SK-N-SH (cell line): ENCODE results near the gene GPR161. TPM values are rescaled to one million over a fixed set of nuclear protein-coding genes. Genes with fewer than 3 reads are reported as not detected.

Experiments
- CTCF ChIA-PET: fragments of 300-600, 350-600 bp; formaldehyde crosslinking; extraction: SDS; loops from one replicate; lab custom pipeline; 2021; lab: Yijun Ruan, JAX
- POLR2A ChIA-PET: fragments of 350-600 bp; sonication (Branson Sonifier 250); formaldehyde crosslinking; extraction: SDS; loops from one replicate; lab custom pipeline; 2020; ENCODE audit warnings: antibody characterized with exemption, inconsistent platforms; lab: Yijun Ruan, JAX
- DNase-seq: peaks from one replicate; pipeline ENCODE4 v3.0.0; 2012
- H2AFZ ChIP-seq: fragments of 200-600 bp; sonication (generic); 2 replicates; pipeline ENCODE4 v1.8.1; 2016; ENCODE audit warnings: antibody characterized with exemption, mild to moderate bottlenecking, low read depth
- H3F3A ChIP-seq: fragments of 200-600 bp; sonication (generic); replicated peaks from 2 replicates; pipeline ENCODE3; 2016; ENCODE audit warnings: antibody characterized with exemption, mild to moderate bottlenecking; ENCODE audit not compliant: insufficient read depth
- H3K27ac ChIP-seq, 2 experiments: fragments of 200-500 bp in 1 of 2; fragments of 200-600 bp in 1 of 2; sonication (Bioruptor generic) in 1 of 2; sonication (generic), shearing (Covaris generic) in 1 of 2; 2 replicates each; pipeline versions ENCODE4 v1.5.1 to v1.6.1; 2014 to 2016; ENCODE audit warnings: low read depth in 2 of 2, inconsistent platforms in 1 of 2, low read length in 1 of 2, mild to moderate bottlenecking in 1 of 2, mixed read lengths in 1 of 2
- H3K27me3 ChIP-seq: fragments of 200-600 bp; sonication (generic), shearing (Covaris generic); 2 replicates; pipeline ENCODE4 v1.6.1; 2016; ENCODE audit warnings: mixed run types; ENCODE audit not compliant: insufficient read depth
- H3K36me3 ChIP-seq, 2 experiments: fragments of 200-500 bp in 1 of 2; fragments of 200-600 bp in 1 of 2; sonication (Bioruptor generic) in 1 of 2; sonication (generic) in 1 of 2; replicated peaks in 1 of 2; 2 replicates each; pipeline versions ENCODE3 to v1.5.1; 2014 to 2016; ENCODE audit warnings: low read length in 1 of 2, mild to moderate bottlenecking in 1 of 2; ENCODE audit not compliant: insufficient read depth in 2 of 2, control insufficient read depth in 1 of 2
- H3K4me1 ChIP-seq, 2 experiments: fragments of 200-500 bp in 1 of 2; fragments of 200-600 bp in 1 of 2; sonication (Bioruptor generic) in 1 of 2; sonication (generic), shearing (Covaris generic) in 1 of 2; 2 replicates each; pipeline versions ENCODE4 v1.5.1 to v1.6.1; 2014 to 2016; ENCODE audit warnings: low read depth in 1 of 2, low read length in 1 of 2, mixed run types in 1 of 2; ENCODE audit not compliant: insufficient read depth in 2 of 2, control insufficient read depth in 1 of 2
- H3K4me2 ChIP-seq: fragments of 200-600 bp; sonication (generic), shearing (Covaris generic); 2 replicates; pipeline ENCODE4 v1.6.1; 2017; ENCODE audit warnings: mixed run types
- H3K4me3 ChIP-seq, 2 experiments: fragments of 200-500 bp in 1 of 2; fragments of 200-600 bp in 1 of 2; sonication (Bioruptor generic) in 1 of 2; sonication (generic), shearing (Covaris generic) in 1 of 2; 2 replicates each; pipeline versions ENCODE4 v1.5.1 to v1.8.1; 2014 to 2016; ENCODE audit warnings: low read depth in 2 of 2, inconsistent platforms in 1 of 2, low read length in 1 of 2, mild to moderate bottlenecking in 1 of 2, mixed read lengths in 1 of 2, moderate library complexity in 1 of 2
- H3K79me2 ChIP-seq: fragments of 200-600 bp; sonication (generic); 2 replicates; pipeline ENCODE4 v1.8.1; 2017; ENCODE audit warnings: mild to moderate bottlenecking; ENCODE audit not compliant: insufficient read depth
- H3K9ac ChIP-seq: fragments of 200-600 bp; sonication (generic); 2 replicates; pipeline ENCODE4 v1.6.1; 2017; ENCODE audit warnings: mixed run types
- H3K9me2 ChIP-seq: fragments of 200-600 bp; sonication (generic); 2 replicates; pipeline ENCODE4 v1.6.1; 2017; ENCODE audit warnings: mixed run types
- H3K9me3 ChIP-seq: fragments of 200-600 bp; sonication (generic); 2 replicates; pipeline ENCODE4 v1.6.1; 2017; ENCODE audit warnings: mixed run types, mild to moderate bottlenecking, moderate library complexity
- H4K20me1 ChIP-seq: fragments of 200-600 bp; sonication (generic); 2 replicates; pipeline ENCODE4 v1.6.1; 2017; ENCODE audit warnings: mild to moderate bottlenecking, mixed run types; ENCODE audit not compliant: insufficient read depth
- CTCF ChIP-seq: fragments of 200-600 bp; sonication (generic); IDR thresholded peaks from 2 replicates; pipeline ENCODE4 v1.6.1; 2017; ENCODE audit warnings: antibody characterized with exemption, mild to moderate bottlenecking, moderate library complexity
- FOSL2 ChIP-seq: IDR thresholded peaks from 2 replicates; pipeline ENCODE4 v1.4.0; 2012; ENCODE audit warnings: low read depth, mild to moderate bottlenecking, moderate library complexity, borderline replicate concordance
- JUND ChIP-seq: IDR thresholded peaks from 2 replicates; pipeline ENCODE4 v1.4.0; 2012
- MAX ChIP-seq: IDR thresholded peaks from 2 replicates; pipeline ENCODE4 v1.4.0; 2012; ENCODE audit warnings: low read depth
- MEF2A ChIP-seq: IDR thresholded peaks from 2 replicates; pipeline ENCODE4 v1.4.0; 2012; ENCODE audit warnings: low read depth, borderline replicate concordance
- NRF1 ChIP-seq: IDR thresholded peaks from 2 replicates; pipeline ENCODE4 v1.6.1; 2012; ENCODE audit warnings: low read depth, mild to moderate bottlenecking, low read length
- PBX3 ChIP-seq: IDR thresholded peaks from 2 replicates; pipeline ENCODE4; 2012
- POLR2AphosphoS5 ChIP-seq: IDR thresholded peaks from 2 replicates; pipeline ENCODE4 v1.6.1; 2012; ENCODE audit warnings: low read depth, low read length
- RCOR1 ChIP-seq: fragments of 150-350 bp; IDR thresholded peaks from 2 replicates; pipeline ENCODE4 v1.6.1; 2017; ENCODE audit warnings: antibody characterized with exemption, low read length
- SIN3A ChIP-seq: IDR thresholded peaks from 2 replicates; pipeline ENCODE4 v1.6.1; 2012; ENCODE audit warnings: low read depth, mild to moderate bottlenecking, low read length, moderate library complexity, borderline replicate concordance
- TCF12 ChIP-seq: IDR thresholded peaks from 2 replicates; pipeline ENCODE4 v1.4.0; 2012
- ZBTB33 ChIP-seq: IDR thresholded peaks from 2 replicates; pipeline ENCODE4 v1.4.0; 2012; ENCODE audit warnings: low read depth, borderline replicate concordance
- WGBS: methylation state at CpG from one replicate; pipeline ENCODE4 v1.1.6; 2017; ENCODE audit warnings: low lambda C conversion rate; 5-methylcytosine and 5-hydroxymethylcytosine counted together
- polyA plus RNA-seq, 3 experiments: library from polyadenylated mRNA; depleted of rRNA; stranded (reverse); fragments of >200 nt; gene quantifications; 2 replicates each; pipeline ENCODE4 v1.2.3, GENCODE V29; 2012
- TF ChIP-seq, protein P1 (sequence below): IDR thresholded peaks from 2 replicates; pipeline ENCODE4 v1.4.0; 2012; ENCODE audit warnings: low read depth, borderline replicate concordance

Gene GPR161
- polyA plus RNA-seq, 1 of the 3 experiments (the other 2 are of a cell fraction), result 20.1 TPM

- Histone ChIP-seq H3K4me1 (peaks cover 7 to 9% of the 10 kb centered on the region in 2 experiments; a peak in 3 of 4 replicates), H3K27ac (peak overlapping the region; percentile 43 to 46; a peak in 3 of 4 replicates), H3K4me2 (no peak overlapping the region), H3K9ac (no peak overlapping the region), H4K20me1 (no peaks in the 10 kb centered on the region), H3F3A (peaks cover 39% of the 10 kb centered on the region), H3K27me3 (no peaks in the 10 kb centered on the region), H3K4me3 (no peak overlapping the region), H2AFZ (no peak overlapping the region), H3K9me3 (no peaks in the 10 kb centered on the region), H3K79me2 (no peaks in the 10 kb centered on the region), H3K36me3 (peaks cover 27 to 56% of the 10 kb centered on the region in 2 experiments), H3K9me2 (no peaks in the 10 kb centered on the region)
- TF ChIP-seq TCF12 (peak; percentile 24; the same call in 1 of the 2 replicates), FOSL2 (peak; percentile 60; the same call in 1 of the 2 replicates), JUND (peak; percentile 33; the same call in 1 of the 2 replicates), NRF1 (no peak), PBX3 (no peak), MEF2A (peak; percentile 39; the same call in 1 of the 2 replicates)
- CTCF ChIA-PET, result interaction anchor here (6.3 to 8.3 kb wide), 2 partner anchors 11 to 14 kb away, joined by 48 to 86 read pairs; no protein-coding TSS in a partner anchor
- POLR2A ChIA-PET, result interaction anchor here (0.7 kb wide), 1 partner anchor 1640 kb away, joined by 3 read pairs; no protein-coding TSS in a partner anchor
- no peak for DNase-seq
These were observed 57.0 kb downstream of the GPR161 start for GRCh38 chr1:168079761-168080160.

DNA sequence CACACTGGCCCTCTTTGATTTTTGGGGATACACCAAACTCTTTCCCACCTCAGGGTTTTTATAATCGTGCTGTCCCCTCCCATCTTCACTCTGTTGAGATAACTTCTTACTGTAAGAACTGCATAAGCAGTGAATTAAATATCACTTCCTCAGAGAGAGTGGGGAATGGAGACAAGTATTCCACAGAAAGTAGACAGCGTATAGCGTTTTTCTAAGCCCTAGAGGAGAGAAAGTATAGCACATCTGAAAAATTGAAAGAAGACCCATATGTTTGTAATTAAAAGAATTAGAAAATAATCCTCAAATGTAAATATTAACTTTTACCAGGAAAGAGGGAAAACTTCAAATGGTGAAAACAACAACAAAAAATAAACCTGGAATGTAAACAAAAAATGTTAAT lies 67.3 kb downstream of the GPR161 start:
- H3K4me3 ChIP-seq, result no peak overlapping the region
- no peak overlapping the region for H3K27ac ChIP-seq
- H3K36me3 ChIP-seq, result peaks cover 75 to 84% of the 10 kb centered on the region in 2 experiments
- H3K4me1 ChIP-seq, result no peaks in the 10 kb centered on the region
- ChIA-PET CTCF (interaction anchor here (0.7 to 9.2 kb wide), 3 partner anchors 11 to 65 kb away, joined by 3 to 86 read pairs (median 3); no protein-coding TSS in a partner anchor), POLR2A (no interaction called here)
- no peaks in the 10 kb centered on the region for H3K79me2 ChIP-seq
- 97% methylated on average over 3 of the region's 3 CpGs for WGBS
- no peaks in the 10 kb centered on the region; the same call in 1 of the 2 replicates for H3K9me2 ChIP-seq
- no peak overlapping the region for H2AFZ ChIP-seq
- H3K4me2 ChIP-seq, result no peak overlapping the region
- no peak overlapping the region for H3K9ac ChIP-seq
- no peak for DNase-seq
- no peaks in the 10 kb centered on the region for H4K20me1 ChIP-seq
- H3K9me3 ChIP-seq, result no peaks in the 10 kb centered on the region
- H3F3A ChIP-seq, result peaks cover 4% of the 10 kb centered on the region
- H3K27me3 ChIP-seq, result no peaks in the 10 kb centered on the region
- peak; percentile 26; the same call in 1 of the 2 replicates for TF ChIP-seq CTCF
- TF ChIP-seq RCOR1, result no peak
- TF ChIP-seq, all 33 proteins: peak for 1

DNA sequence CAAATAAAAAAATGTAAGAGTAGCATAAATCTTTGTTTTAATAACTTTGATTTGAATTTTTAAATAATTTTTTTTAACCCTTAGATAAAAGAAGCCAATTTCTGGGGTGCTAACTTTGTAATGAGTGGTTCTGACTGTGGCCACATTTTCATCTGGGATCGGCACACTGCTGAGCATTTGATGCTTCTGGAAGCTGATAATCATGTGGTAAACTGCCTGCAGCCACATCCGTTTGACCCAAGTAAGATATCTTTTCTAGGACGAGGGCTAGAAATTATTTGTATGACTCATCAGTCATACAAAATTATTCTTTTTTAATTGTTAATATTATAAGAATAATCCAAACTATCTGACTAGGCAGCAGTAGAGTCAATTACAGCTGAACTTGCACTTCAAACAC lies 71.2 kb downstream of the GPR161 start:
- Histone ChIP-seq H3K36me3 (peaks cover 77 to 79% of the 10 kb centered on the region in 2 experiments), H2AFZ (no peak overlapping the region), H3K4me3 (no peak overlapping the region), H3K9ac (no peak overlapping the region), H4K20me1 (no peaks in the 10 kb centered on the region), H3K27ac (no peak overlapping the region), H3K9me3 (no peaks in the 10 kb centered on the region), H3F3A (peaks cover 7% of the 10 kb centered on the region), H3K9me2 (no peaks in the 10 kb centered on the region), H3K27me3 (no peaks in the 10 kb centered on the region), H3K4me1 (no peaks in the 10 kb centered on the region), H3K4me2 (no peak overlapping the region), H3K79me2 (peaks cover 4% of the 10 kb centered on the region; the same call in 1 of the 2 replicates)
- POLR2A ChIA-PET, result no interaction called here
- CTCF ChIA-PET, result interaction anchor here (9.2 kb wide), 1 partner anchor 15 kb away, joined by 86 read pairs; no protein-coding TSS in a partner anchor
- no peak for DNase-seq
- WGBS, result 92% methylated on average over 3 of the region's 3 CpGs
- TF ChIP-seq JUND (no peak), PBX3 (no peak), SIN3A (no peak), MAX (no peak), ZBTB33 (no peak), POLR2AphosphoS5 (no peak), FOSL2 (no peak)
- TF ChIP-seq, protein P1, sequence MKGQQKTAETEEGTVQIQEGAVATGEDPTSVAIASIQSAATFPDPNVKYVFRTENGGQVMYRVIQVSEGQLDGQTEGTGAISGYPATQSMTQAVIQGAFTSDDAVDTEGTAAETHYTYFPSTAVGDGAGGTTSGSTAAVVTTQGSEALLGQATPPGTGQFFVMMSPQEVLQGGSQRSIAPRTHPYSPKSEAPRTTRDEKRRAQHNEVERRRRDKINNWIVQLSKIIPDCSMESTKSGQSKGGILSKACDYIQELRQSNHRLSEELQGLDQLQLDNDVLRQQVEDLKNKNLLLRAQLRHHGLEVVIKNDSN, result no peak
